Heart left ventricle (tissue), 16 donors: ENCODE results near the gene SEC22A. TPM values are rescaled to one million over a fixed set of nuclear protein-coding genes. Genes with fewer than 3 reads are reported as not detected.

Experiments used
- ATAC-seq, 4 donors: fragments of 200-7000 bp; cut with Tn5 transposase; one replicate each; pipeline ENCODE4 v1.9.1; 2020 to 2022; ENCODE audit warnings: moderate library complexity in 4 of 4, mild to moderate bottlenecking in 3 of 4, moderate number of reproducible peaks in 1 of 4
- DNase-seq, 5 donors: peaks; one replicate each; pipeline ENCODE4 v3.0.0-alpha.2; 2020
- H3K27ac ChIP-seq, 12 donors: fragments of 200-600 bp; sonication (generic) in 4 of 12; one replicate each; pipeline versions ENCODE4 v1.5.0 to v1.8.0; 2016 to 2022; ENCODE audit warnings: mild to moderate bottlenecking in 2 of 12
- H3K27me3 ChIP-seq, 9 donors: fragments of 200-600 bp; sonication (generic) in 2 of 9; one replicate each; pipeline versions ENCODE4 v1.5.1 to v1.8.0; 2016 to 2022; ENCODE audit warnings: mild to moderate bottlenecking in 3 of 9
- H3K36me3 ChIP-seq, 9 donors: fragments of 200-600 bp; sonication (generic) in 2 of 9; one replicate each; pipeline versions ENCODE4 v1.5.0 to v1.8.0; 2018 to 2022; ENCODE audit warnings: mild to moderate bottlenecking in 2 of 9
- H3K4me1 ChIP-seq, 12 donors: fragments of 200-600 bp; sonication (generic) in 4 of 12; one replicate each; pipeline versions ENCODE4 v1.5.0 to v1.8.0; 2016 to 2022; ENCODE audit warnings: mild to moderate bottlenecking in 3 of 12
- H3K4me3 ChIP-seq, 12 donors: fragments of 200-600 bp; sonication (generic) in 4 of 12; one replicate each; pipeline versions ENCODE4 v1.5.0 to v1.8.0; 2017 to 2022; ENCODE audit warnings: mild to moderate bottlenecking in 9 of 12, moderate library complexity in 4 of 12
- H3K9me3 ChIP-seq, 12 donors: fragments of 200-600 bp; sonication (generic) in 4 of 12; one replicate each; pipeline versions ENCODE4 v1.5.0 to v1.8.0; 2016 to 2022; ENCODE audit warnings: mild to moderate bottlenecking in 1 of 12
- CTCF ChIP-seq, 12 donors: fragments of 200-600 bp; sonication (generic) in 4 of 12; IDR thresholded peaks; one replicate each; pipeline versions ENCODE4 v1.5.0 to v1.8.0; 2018 to 2022; ENCODE audit warnings: antibody characterized with exemption in 12 of 12, mild to moderate bottlenecking in 5 of 12
- POLR2A ChIP-seq, 2 donors: fragments of 450-650 bp; IDR thresholded peaks; one replicate each; pipeline ENCODE4 v1.6.1; 2017; ENCODE audit warnings: antibody characterized with exemption in 2 of 2, mild to moderate bottlenecking in 2 of 2, moderate library complexity in 2 of 2
- WGBS, 4 donors: extraction: QIAGEN DNeasy Blood & Tissue Kit in 2 of 4; methylation state at CpG; one replicate each; pipeline versions ENCODE4 v1.1.5 to v1.1.7; 2013 to 2018; 5-methylcytosine and 5-hydroxymethylcytosine counted together
- intact Hi-C, 10 donors: fragments of 100-400 bp; cut with DNase I; formaldehyde crosslinking; loops; one replicate each; pipeline versions ENCODE4 v1.11.1 to v1.14.2; 2022
- polyA plus RNA-seq, 2 donors: library from polyadenylated mRNA; stranded (reverse); fragments of 200-250 nt; gene quantifications; one replicate each; pipeline ENCODE4 v1.2.3, GENCODE V29; 2013
- total RNA-seq, 9 donors: library from RNA; depleted of rRNA in 2 of 9; stranded (reverse); fragments of >200 nt in 2 of 9; fragmentation: NEBNext Ultra II Directional in 3 of 9; extraction: Animal tissue kit (Norgen Biotek cat#: 25700) in 3 of 9; gene quantifications; one replicate each; pipeline versions ENCODE4 v1.1.0 to v1.2.4, GENCODE V29; 2016 to 2023
- donor health status: ischemic (EF 13 %, LVEDD 7.1; RV severe dilation, severe dysfunction).
- donor health status: healthy with polysubstance abuse.
- donor health status: DM: no; HTN: yes; CAD: no.
- donor health status: DM: no; HTN: no; CAD: no.
- donor health status: ischemic (EF 25% LVEDD 6.9; RV normal size, moderate dysfunction).
- donor health status: ischemic (EF 25% LVEDD 5.7; RV mildly dilated, moderate dysfunction).
- donor health status: healthy.
- donor health status: DM: yes; HTN: yes; CAD: no.
- donor health status: ischemic (EF 35%, LVEDD 5.7; RV mildly dilated, moderate dysfunction).
- donor health status: nonischemic (EF 11% LVEDD 7.7; RV severe dilation, severe dysfunction).
- donor health status: DM: yes; HTN: yes; CAD: no.
- donor health status: PGD.
- donor health status: ischemic (EF 29% LVEDD 5.4; RV normal size, mild dysfunction).
- donor health status: nonischemic (EF 23%, LVEDD 6.1; RV moderate dilation, normal function).

The SEC22A gene
- total and polyA plus RNA-seq, 11 donors, result 2.2 to 27.0 (median 10.0) TPM

- H3K9me3 ChIP-seq, result no peaks in the 10 kb centered on the region
- ATAC-seq (peak in 1 of 4 donors; percentile 19), DNase-seq (peak in 1 of 5 donors; percentile 14)
- peak overlapping the region in 1 of 12 donors; percentile 75 for H3K27ac ChIP-seq
- WGBS, 4 donors, result 78 to 89% (median 87%) methylated on average over 7 of the region's 7 CpGs
- TF ChIP-seq CTCF (IDR thresholded peaks at IDR 0.05) (no peak), POLR2A (IDR thresholded peaks at IDR 0.05) (no peak)
- H3K36me3 ChIP-seq, result peaks cover 0 to 56% (median 31%) of the 10 kb centered on the region in 9 donors
- intact Hi-C loops, result no loop called here
- no peaks in the 10 kb centered on the region for H3K27me3 ChIP-seq
- peaks cover 0 to 25% (median 5%) of the 10 kb centered on the region in 12 donors for H3K4me1 ChIP-seq
- no peak overlapping the region for H3K4me3 ChIP-seq
Observed at GRCh38 chr3:123154020-123154985, 47.4 kb upstream of the SEC22A start.

GRCh38 chr3:123155471-123156011 lies 46.2 kb upstream of the SEC22A start:
- 71 to 81% (median 75%) methylated on average over 9 of the region's 9 CpGs for WGBS, 4 donors
- Histone ChIP-seq H3K4me1 (peaks cover 0 to 24% (median 5%) of the 10 kb centered on the region in 12 donors), H3K4me3 (no peak overlapping the region), H3K36me3 (peaks cover 0 to 45% (median 27%) of the 10 kb centered on the region in 9 donors), H3K27ac (peak overlapping the region in 1 of 12 donors; percentile 75), H3K9me3 (no peaks in the 10 kb centered on the region), H3K27me3 (no peaks in the 10 kb centered on the region)
- peak in 2 of 4 donors; percentile 21 to 43 for ATAC-seq
- TF ChIP-seq CTCF (IDR thresholded peaks at IDR 0.05), result no peak
- DNase-seq, result peak in 1 of 5 donors; percentile 36
- intact Hi-C loops, result no loop called here

GRCh38 chr3:123156276-123156995 lies 45.3 kb upstream of the SEC22A start:
- intact Hi-C loops, result no loop called here
- H3K36me3 ChIP-seq, result peaks cover 0 to 41% (median 26%) of the 10 kb centered on the region in 9 donors
- WGBS, 4 donors, result 94 to 96% (median 95%) methylated on average over 14 to 15 of the region's 15 CpGs
- ATAC-seq (peak in 1 of 4 donors; percentile 6), DNase-seq (no peak)
- H3K4me3 ChIP-seq, result no peak overlapping the region
- TF ChIP-seq CTCF (IDR thresholded peaks at IDR 0.05) (no peak), POLR2A (IDR thresholded peaks at IDR 0.05) (no peak)
- no peak overlapping the region for H3K27ac ChIP-seq
- H3K27me3 ChIP-seq, result no peaks in the 10 kb centered on the region
- peaks cover 0 to 22% (median 5%) of the 10 kb centered on the region in 12 donors for H3K4me1 ChIP-seq
- H3K9me3 ChIP-seq, result no peaks in the 10 kb centered on the region
